Measurements from ENCODE around the gene PRKAG2. TPM values are rescaled to one million over a fixed set of nuclear protein-coding genes. Genes with fewer than 3 reads are reported as not detected.
"Not testable (repeated sequence)": the region's sequence is repeated elsewhere in the genome, so short reads cannot be mapped to it uniquely, and the experiment has no call there.

PRKAG2 gene
- polyA plus RNA-seq, 1 donor = 38.3 TPM

- DNase-seq = no peak
These were observed 112.6 kb downstream of the PRKAG2 start for GRCh38 chr7:151764056-151764920.

GRCh38 chr7:151763420-151763984, 113.4 kb downstream of the PRKAG2 start:
- no peak for DNase-seq

GRCh38 chr7:151762583-151763245, 114.2 kb downstream of the PRKAG2 start:
- DNase-seq = no peak

GRCh38 chr7:151761957-151762356, 115.0 kb downstream of the PRKAG2 start:
- DNase-seq = no peak

- DNase-seq = no peak
These were observed 115.7 kb downstream of the PRKAG2 start for GRCh38 chr7:151761231-151761630.

GRCh38 chr7:151759591-151760042, 117.3 kb downstream of the PRKAG2 start:
- peak; percentile 68 for DNase-seq

- DNase-seq = no peak
These were observed 118.0 kb downstream of the PRKAG2 start for GRCh38 chr7:151758622-151759540.

- DNase-seq = no peak
These were observed 119.6 kb downstream of the PRKAG2 start for GRCh38 chr7:151757274-151757673.

- DNase-seq = no peak
These were observed 120.0 kb downstream of the PRKAG2 start for GRCh38 chr7:151756866-151757265.

GRCh38 chr7:151756076-151756731, 120.7 kb downstream of the PRKAG2 start:
- no peak for DNase-seq

GRCh38 chr7:151755131-151755801, 121.6 kb downstream of the PRKAG2 start:
- no peak for DNase-seq

- DNase-seq = no peak
These were observed 122.2 kb downstream of the PRKAG2 start for GRCh38 chr7:151754688-151755130.

GRCh38 chr7:151754142-151754590, 122.7 kb downstream of the PRKAG2 start:
- peak; percentile 71 for DNase-seq

- DNase-seq = no peak
These were observed 123.9 kb downstream of the PRKAG2 start for GRCh38 chr7:151752816-151753595.

GRCh38 chr7:151752037-151752436, 124.9 kb downstream of the PRKAG2 start:
- DNase-seq = no peak

GRCh38 chr7:151748733-151749132, 128.2 kb downstream of the PRKAG2 start:
- no peak for DNase-seq

GRCh38 chr7:151748021-151748420, 128.9 kb downstream of the PRKAG2 start:
- not testable (repeated sequence) for DNase-seq

GRCh38 chr7:151745706-151746105, 131.2 kb downstream of the PRKAG2 start:
- DNase-seq = no peak
